HepG2 (cell line): ENCODE data around the gene SLC15A3. TPM values are rescaled to one million over a fixed set of nuclear protein-coding genes. Genes with fewer than 3 reads are reported as not detected.

Experiments
- ATAC-seq: fragments of 200-7000 bp; cut with Tn5 transposase; 3 replicates; pipeline ENCODE4 v1.9.1; 2020; ENCODE audit warnings: mild to moderate bottlenecking, moderate library complexity
- BruUV-seq: library from RNA; stranded (reverse); fragments of 400-500 nt; replicated peaks from 2 replicates; lab custom pipeline; 2021; lab: Mats Ljungman, UMichigan
- CTCF ChIA-PET: fragments of 300-600 bp; formaldehyde crosslinking; extraction: SDS; loops from one replicate; lab custom pipeline; 2021; ENCODE audit warnings: low total read pairs, inconsistent platforms, low intra/inter-chr PET ratio; lab: Yijun Ruan, JAX
- POLR2A ChIA-PET: fragments of 350-600 bp; sonication (Branson Sonifier 250); formaldehyde crosslinking; loops from one replicate; lab custom pipeline; 2020; ENCODE audit warnings: antibody characterized with exemption, inconsistent platforms; lab: Yijun Ruan, JAX
- DNase-seq: peaks from one replicate; pipeline ENCODE4 v3.0.0-alpha.2; 2015; ENCODE audit warnings: low spot score
- FAIRE-seq: peaks from 3 replicates; lab custom pipeline; 2011; peaks lifted over from hg19 to GRCh38; lab: Jason Lieb, UNC
- H2AFZ ChIP-seq: one replicate; pipeline ENCODE4 v1.6.1; 2011; ENCODE audit warnings: low read length, inconsistent platforms
- H3K27ac ChIP-seq: fragments of 300-600 bp; 3 replicates; pipeline ENCODE4 v1.8.0; 2011; ENCODE audit warnings: mixed run types, mild to moderate bottlenecking, mixed read lengths, low read length, inconsistent platforms; ENCODE audit not compliant: insufficient read depth; ENCODE audit errors: extremely low read length
- H3K27me3 ChIP-seq, 2 experiments: fragments of 200-600 bp in 1 of 2; 2 replicates in 1 of 2; 3 replicates in 1 of 2; pipeline versions ENCODE4 v1.6.0 to v1.8.0; 2011; ENCODE audit warnings: low read length in 2 of 2, mild to moderate bottlenecking in 2 of 2, moderate library complexity in 2 of 2, inconsistent platforms in 1 of 2; ENCODE audit not compliant: insufficient read depth in 2 of 2, control insufficient read depth in 1 of 2
- H3K36me3 ChIP-seq, 2 experiments: fragments of 200-600 bp in 1 of 2; replicated peaks in 1 of 2; 2 replicates in 1 of 2; 3 replicates in 1 of 2; pipeline versions ENCODE4 v1.5.1 to v1.8.0; 2011; ENCODE audit warnings: low read length in 2 of 2, inconsistent platforms in 1 of 2; ENCODE audit not compliant: insufficient read depth in 2 of 2, control insufficient read depth in 1 of 2
- H3K4me1 ChIP-seq: 2 replicates; pipeline ENCODE4 v1.5.1; 2012; ENCODE audit warnings: low read length, inconsistent platforms; ENCODE audit not compliant: insufficient read depth
- H3K4me2 ChIP-seq: 2 replicates; pipeline ENCODE4 v1.6.0; 2011; ENCODE audit warnings: low read depth, low read length, inconsistent platforms
- H3K4me3 ChIP-seq, 3 experiments: fragments of 200-600 bp in 1 of 3; sonication (generic), shearing (Covaris generic) in 1 of 3; replicated peaks in 1 of 3; 2 replicates each; pipeline ENCODE4 v1.5.1; 2011 to 2016; ENCODE audit warnings: low read length in 3 of 3, inconsistent platforms in 2 of 3, low read depth in 2 of 3, mild to moderate bottlenecking in 2 of 3, control low read depth in 1 of 3, mixed read lengths in 1 of 3; ENCODE audit not compliant: insufficient read depth in 1 of 3
- H3K79me2 ChIP-seq: one replicate; pipeline ENCODE4 v1.6.1; 2011; ENCODE audit warnings: low read length, inconsistent platforms; ENCODE audit not compliant: insufficient read depth
- H3K9ac ChIP-seq: 2 replicates; pipeline ENCODE4 v1.6.0; 2011; ENCODE audit warnings: mild to moderate bottlenecking, low read depth, low read length, inconsistent platforms; ENCODE audit not compliant: insufficient read depth
- H3K9me3 ChIP-seq: 2 replicates; pipeline ENCODE4 v1.5.1; 2012; ENCODE audit warnings: mild to moderate bottlenecking, low read length
- H4K20me1 ChIP-seq: 2 replicates; pipeline ENCODE4 v1.6.0; 2011; ENCODE audit warnings: inconsistent platforms, mild to moderate bottlenecking, low read length, moderate library complexity; ENCODE audit not compliant: insufficient read depth
- ELF4 ChIP-seq: sonication (generic); formaldehyde crosslinking; IDR thresholded peaks from 2 replicates; pipeline ENCODE4 v1.5.0; 2020; ENCODE audit warnings: missing genetic modification reagents, mild to moderate bottlenecking, moderate library complexity, borderline replicate concordance
- IRF2 ChIP-seq: IDR thresholded peaks from 2 replicates; pipeline ENCODE4 v1.6.1; 2018; ENCODE audit warnings: missing genetic modification reagents, missing compliant biosample characterization
- KMT2A ChIP-seq: sonication (generic); formaldehyde crosslinking; IDR thresholded peaks from 2 replicates; pipeline ENCODE4 v1.4.0; 2020; ENCODE audit warnings: missing genetic modification reagents
- ZNF441 ChIP-seq: sonication (generic); formaldehyde crosslinking; IDR thresholded peaks from 2 replicates; pipeline ENCODE4 v1.7.0; 2021; ENCODE audit warnings: missing genetic modification reagents, borderline replicate concordance
- ZNF629 ChIP-seq: sonication (generic); formaldehyde crosslinking; conservative IDR thresholded peaks from 2 replicates; pipeline ENCODE4 v1.5.0; 2020; ENCODE audit warnings: missing genetic modification reagents
- WGBS: methylation state at CpG from one replicate; pipeline ENCODE4 v1.1.6; 2017; ENCODE audit warnings: low lambda C conversion rate; 5-methylcytosine and 5-hydroxymethylcytosine counted together
- in situ Hi-C: cut with HindIII; loops from 2 replicates; pipeline ENCODE4 v1.10.0; 2017; ENCODE audit warnings: low pct_unique_long_range_greater_than_20kb; ENCODE audit not compliant: extremely low pct_ligation_motif_present
- intact Hi-C: fragments of 100-400 bp; cut with micrococcal nuclease; formaldehyde crosslinking; loops from one replicate; pipeline ENCODE4 v1.10.0; 2022; ENCODE audit not compliant: unreplicated experiment
- polyA plus RNA-seq, 8 experiments: library from polyadenylated mRNA; depleted of rRNA in 3 of 8; stranded (reverse) in 7 of 8; unstranded in 1 of 8; fragments of >200 nt; fragmentation: Illumina TruSeq in 4 of 8; extraction: Trizol in 4 of 8; gene quantifications; 2 replicates each; pipeline versions ENCODE4 v1.2.1 to v1.2.3, GENCODE V29; 2011 to 2016; ENCODE audit warnings: low read depth in 4 of 8, missing spikeins in 1 of 8, mixed read lengths in 1 of 8; ENCODE audit not compliant: insufficient read depth in 1 of 8
- total RNA-seq, 5 experiments: library from RNA; depleted of rRNA; stranded (reverse); fragments of >200 nt; fragmentation: Illumina TruSeq; extraction: Trizol; gene quantifications; 2 replicates each; pipeline ENCODE4 v1.2.3, GENCODE V29; 2016; ENCODE audit warnings: low read depth in 1 of 5
- TF ChIP-seq, protein P1 (sequence below): sonication (generic); formaldehyde crosslinking; IDR thresholded peaks from 2 replicates; pipeline ENCODE4 v1.4.0; 2020; ENCODE audit warnings: missing genetic modification reagents

The SLC15A3 gene
- total and polyA plus RNA-seq, 2 of the 13 experiments (the other 11 are each of a cell fraction or from before 2014, with no cell fraction given): 0.45 to 0.77 TPM

DNA sequence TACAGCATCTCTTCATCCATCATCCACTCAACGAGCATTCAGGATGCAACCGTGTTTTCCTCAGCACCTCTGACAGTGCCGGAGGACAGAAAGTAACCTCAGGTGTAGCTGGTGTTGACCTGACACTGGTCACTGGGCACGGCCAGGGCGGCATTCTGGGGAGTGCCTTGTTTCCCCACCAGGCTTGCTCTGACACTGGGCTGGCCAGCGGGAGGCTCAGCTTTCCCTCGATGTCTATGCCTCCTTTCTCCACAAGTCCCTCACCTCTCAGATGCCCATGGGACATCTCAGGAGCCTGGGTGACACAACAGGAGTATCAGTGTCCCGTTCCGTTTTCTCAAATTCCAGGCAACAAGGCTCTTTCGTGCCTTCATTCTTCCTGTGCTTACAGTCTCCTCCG lies 48.5 kb upstream of the SLC15A3 start:
- Histone ChIP-seq H3K4me1 (peaks cover 20% of the 10 kb centered on the region), H3K4me3 (no peak overlapping the region), H4K20me1 (no peaks in the 10 kb centered on the region), H3K36me3 (no peaks in the 10 kb centered on the region), H2AFZ (no peak overlapping the region), H3K9me3 (no peaks in the 10 kb centered on the region), H3K27me3 (peaks cover 0 to 34% of the 10 kb centered on the region in 2 experiments; a peak in 2 of 5 replicates), H3K27ac (no peak overlapping the region), H3K4me2 (no peak overlapping the region), H3K9ac (no peak overlapping the region), H3K79me2 (no peaks in the 10 kb centered on the region)
- BruUV-seq: no TSS peak
- TF ChIP-seq, protein P1, sequence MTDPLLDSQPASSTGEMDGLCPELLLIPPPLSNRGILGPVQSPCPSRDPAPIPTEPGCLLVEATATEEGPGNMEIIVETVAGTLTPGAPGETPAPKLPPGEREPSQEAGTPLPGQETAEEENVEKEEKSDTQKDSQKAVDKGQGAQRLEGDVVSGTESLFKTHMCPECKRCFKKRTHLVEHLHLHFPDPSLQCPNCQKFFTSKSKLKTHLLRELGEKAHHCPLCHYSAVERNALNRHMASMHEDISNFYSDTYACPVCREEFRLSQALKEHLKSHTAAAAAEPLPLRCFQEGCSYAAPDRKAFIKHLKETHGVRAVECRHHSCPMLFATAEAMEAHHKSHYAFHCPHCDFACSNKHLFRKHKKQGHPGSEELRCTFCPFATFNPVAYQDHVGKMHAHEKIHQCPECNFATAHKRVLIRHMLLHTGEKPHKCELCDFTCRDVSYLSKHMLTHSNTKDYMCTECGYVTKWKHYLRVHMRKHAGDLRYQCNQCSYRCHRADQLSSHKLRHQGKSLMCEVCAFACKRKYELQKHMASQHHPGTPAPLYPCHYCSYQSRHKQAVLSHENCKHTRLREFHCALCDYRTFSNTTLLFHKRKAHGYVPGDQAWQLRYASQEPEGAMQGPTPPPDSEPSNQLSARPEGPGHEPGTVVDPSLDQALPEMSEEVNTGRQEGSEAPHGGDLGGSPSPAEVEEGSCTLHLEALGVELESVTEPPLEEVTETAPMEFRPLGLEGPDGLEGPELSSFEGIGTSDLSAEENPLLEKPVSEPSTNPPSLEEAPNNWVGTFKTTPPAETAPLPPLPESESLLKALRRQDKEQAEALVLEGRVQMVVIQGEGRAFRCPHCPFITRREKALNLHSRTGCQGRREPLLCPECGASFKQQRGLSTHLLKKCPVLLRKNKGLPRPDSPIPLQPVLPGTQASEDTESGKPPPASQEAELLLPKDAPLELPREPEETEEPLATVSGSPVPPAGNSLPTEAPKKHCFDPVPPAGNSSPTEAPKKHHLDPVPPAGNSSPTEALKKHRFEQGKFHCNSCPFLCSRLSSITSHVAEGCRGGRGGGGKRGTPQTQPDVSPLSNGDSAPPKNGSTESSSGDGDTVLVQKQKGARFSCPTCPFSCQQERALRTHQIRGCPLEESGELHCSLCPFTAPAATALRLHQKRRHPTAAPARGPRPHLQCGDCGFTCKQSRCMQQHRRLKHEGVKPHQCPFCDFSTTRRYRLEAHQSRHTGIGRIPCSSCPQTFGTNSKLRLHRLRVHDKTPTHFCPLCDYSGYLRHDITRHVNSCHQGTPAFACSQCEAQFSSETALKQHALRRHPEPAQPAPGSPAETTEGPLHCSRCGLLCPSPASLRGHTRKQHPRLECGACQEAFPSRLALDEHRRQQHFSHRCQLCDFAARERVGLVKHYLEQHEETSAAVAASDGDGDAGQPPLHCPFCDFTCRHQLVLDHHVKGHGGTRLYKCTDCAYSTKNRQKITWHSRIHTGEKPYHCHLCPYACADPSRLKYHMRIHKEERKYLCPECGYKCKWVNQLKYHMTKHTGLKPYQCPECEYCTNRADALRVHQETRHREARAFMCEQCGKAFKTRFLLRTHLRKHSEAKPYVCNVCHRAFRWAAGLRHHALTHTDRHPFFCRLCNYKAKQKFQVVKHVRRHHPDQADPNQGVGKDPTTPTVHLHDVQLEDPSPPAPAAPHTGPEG (CRISPR knock-in tag): no peak
- TF ChIP-seq ZNF441 (no peak), KMT2A (CRISPR knock-in tag) (no peak), IRF2 (CRISPR knock-in tag) (no peak), ELF4 (CRISPR knock-in tag) (no peak), ZNF629 (CRISPR knock-in tag) (no peak)
- WGBS: 17% methylated on average over 11 of the region's 11 CpGs
- in situ Hi-C loops: no loop called here
- ChIA-PET POLR2A (no interaction called here), CTCF (no interaction called here)
- no peak for DNase-seq
- ATAC-seq: no peak
- FAIRE-seq: no peak
- intact Hi-C loops: no loop called here
